Upper lobe of left lung (tissue), 6 donors: ENCODE results near the gene LEKR1. TPM values are rescaled to one million over a fixed set of nuclear protein-coding genes. Genes with fewer than 3 reads are reported as not detected.
"Not testable (repeated sequence)": the region's sequence is repeated elsewhere in the genome, so short reads cannot be mapped to it uniquely, and the experiment has no call there.

ENCODE experiments used
- ATAC-seq, 2 donors: fragments of 200-7000 bp; cut with Tn5 transposase; one replicate each; pipeline ENCODE4 v1.9.1; 2022; ENCODE audit warnings: mild to moderate bottlenecking in 2 of 2, moderate library complexity in 2 of 2; ENCODE audit not compliant: low FRiP score in 2 of 2
- DNase-seq, 2 donors: peaks; one replicate each; pipeline ENCODE4 v3.0.0-alpha.2; 2019 to 2020
- H3K27ac ChIP-seq, 4 donors: fragments of 200-600 bp; sonication (generic); one replicate each; pipeline ENCODE4 v1.5.1; 2016 to 2019
- H3K27me3 ChIP-seq, 4 donors: fragments of 200-600 bp; sonication (generic); one replicate each; pipeline ENCODE4 v1.5.1; 2017 to 2019
- H3K36me3 ChIP-seq, 4 donors: fragments of 200-600 bp; sonication (generic); one replicate each; pipeline ENCODE4 v1.5.1; 2016 to 2019
- H3K4me1 ChIP-seq, 4 donors: fragments of 200-600 bp; sonication (generic); one replicate each; pipeline ENCODE4 v1.5.1; 2018 to 2019
- H3K4me3 ChIP-seq, 4 donors: fragments of 200-600 bp; sonication (generic); one replicate each; pipeline ENCODE4 v1.5.1; 2017 to 2019; ENCODE audit warnings: mild to moderate bottlenecking in 2 of 4, moderate library complexity in 1 of 4
- H3K9me3 ChIP-seq, 4 donors: fragments of 200-600 bp; sonication (generic); one replicate each; pipeline ENCODE4 v1.5.1; 2018 to 2019
- EP300 ChIP-seq, 4 donors: sonication (generic); formaldehyde crosslinking; IDR thresholded peaks; one replicate each; pipeline ENCODE4 v1.5.1; 2017; ENCODE audit warnings: antibody characterized with exemption in 4 of 4, control low read depth in 2 of 4
- POLR2A ChIP-seq, 4 donors: fragments of 450-650 bp; IDR thresholded peaks; one replicate each; pipeline ENCODE4 v1.5.1; 2016 to 2017; ENCODE audit warnings: antibody characterized with exemption in 4 of 4, mild to moderate bottlenecking in 2 of 4
- POLR2AphosphoS5 ChIP-seq, 2 donors: sonication (generic); formaldehyde crosslinking; IDR thresholded peaks; one replicate each; pipeline ENCODE4 v1.5.1; 2017; ENCODE audit warnings: antibody characterized with exemption in 2 of 2
- WGBS, 2 donors: methylation state at CpG; one replicate each; pipeline ENCODE4 v1.1.5; 2017 to 2018; 5-methylcytosine and 5-hydroxymethylcytosine counted together
- total RNA-seq, 6 donors: library from RNA; depleted of rRNA in 4 of 6; stranded (reverse); fragments of >200 nt in 4 of 6; gene quantifications; one replicate each; pipeline versions ENCODE4 v1.1.0 to v1.2.1, GENCODE V29; 2016 to 2021
- TF ChIP-seq, protein P1 (sequence below), 6 experiments: fragments of 450-650 bp in 4 of 6; fragments of 200-600 bp in 2 of 6; sonication (generic) in 2 of 6; IDR thresholded peaks; one replicate each; pipeline ENCODE4 v1.5.1; 2016 to 2019; ENCODE audit warnings: antibody characterized with exemption in 6 of 6
- donor health status: DM: no; HTN: no; CAD: no; lungs with moderate emphysema.
- donor health status: DM: no; HTN: yes; CAD: no; lungs with severe emphysema.

LEKR1 gene
- total RNA-seq, 6 donors from 2014 or later = 1.0 to 9.1 (median 2.2) TPM

DNA sequence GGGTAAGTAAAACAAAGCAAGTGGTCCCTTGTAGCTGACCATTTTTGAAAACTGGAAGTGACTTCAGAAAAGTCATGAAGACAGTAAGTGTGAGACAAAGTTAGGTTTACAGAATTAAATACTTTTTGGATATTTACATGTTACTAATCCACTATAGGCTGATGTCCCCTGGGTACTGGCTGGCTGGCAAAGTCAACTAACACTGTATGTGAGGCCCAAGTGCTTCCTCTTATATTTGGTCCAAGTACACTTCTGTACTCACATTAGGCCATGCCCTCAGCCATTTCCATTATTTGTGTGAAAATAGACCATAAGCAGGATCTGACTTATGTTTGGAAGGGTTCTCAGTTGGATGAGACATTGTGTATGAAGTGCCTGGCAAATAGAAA, 5.5 kb upstream of the LEKR1 start:
- ATAC-seq = no peak
- H3K27ac ChIP-seq = no peak overlapping the region
- no peaks in the 10 kb centered on the region for H3K27me3 ChIP-seq
- H3K36me3 ChIP-seq = no peaks in the 10 kb centered on the region
- TF ChIP-seq, protein P1, sequence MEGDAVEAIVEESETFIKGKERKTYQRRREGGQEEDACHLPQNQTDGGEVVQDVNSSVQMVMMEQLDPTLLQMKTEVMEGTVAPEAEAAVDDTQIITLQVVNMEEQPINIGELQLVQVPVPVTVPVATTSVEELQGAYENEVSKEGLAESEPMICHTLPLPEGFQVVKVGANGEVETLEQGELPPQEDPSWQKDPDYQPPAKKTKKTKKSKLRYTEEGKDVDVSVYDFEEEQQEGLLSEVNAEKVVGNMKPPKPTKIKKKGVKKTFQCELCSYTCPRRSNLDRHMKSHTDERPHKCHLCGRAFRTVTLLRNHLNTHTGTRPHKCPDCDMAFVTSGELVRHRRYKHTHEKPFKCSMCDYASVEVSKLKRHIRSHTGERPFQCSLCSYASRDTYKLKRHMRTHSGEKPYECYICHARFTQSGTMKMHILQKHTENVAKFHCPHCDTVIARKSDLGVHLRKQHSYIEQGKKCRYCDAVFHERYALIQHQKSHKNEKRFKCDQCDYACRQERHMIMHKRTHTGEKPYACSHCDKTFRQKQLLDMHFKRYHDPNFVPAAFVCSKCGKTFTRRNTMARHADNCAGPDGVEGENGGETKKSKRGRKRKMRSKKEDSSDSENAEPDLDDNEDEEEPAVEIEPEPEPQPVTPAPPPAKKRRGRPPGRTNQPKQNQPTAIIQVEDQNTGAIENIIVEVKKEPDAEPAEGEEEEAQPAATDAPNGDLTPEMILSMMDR (IDR thresholded peaks at IDR 0.05) = no peak
- TF ChIP-seq EP300 (IDR thresholded peaks at IDR 0.05) (no peak), POLR2AphosphoS5 (IDR thresholded peaks at IDR 0.05) (no peak), POLR2A (IDR thresholded peaks at IDR 0.05) (no peak)
- peaks cover 7 to 20% (median 13%) of the 10 kb centered on the region in 4 donors for H3K4me1 ChIP-seq
- no peaks in the 10 kb centered on the region for H3K9me3 ChIP-seq
- no peak overlapping the region for H3K4me3 ChIP-seq
- DNase-seq = no peak

DNA sequence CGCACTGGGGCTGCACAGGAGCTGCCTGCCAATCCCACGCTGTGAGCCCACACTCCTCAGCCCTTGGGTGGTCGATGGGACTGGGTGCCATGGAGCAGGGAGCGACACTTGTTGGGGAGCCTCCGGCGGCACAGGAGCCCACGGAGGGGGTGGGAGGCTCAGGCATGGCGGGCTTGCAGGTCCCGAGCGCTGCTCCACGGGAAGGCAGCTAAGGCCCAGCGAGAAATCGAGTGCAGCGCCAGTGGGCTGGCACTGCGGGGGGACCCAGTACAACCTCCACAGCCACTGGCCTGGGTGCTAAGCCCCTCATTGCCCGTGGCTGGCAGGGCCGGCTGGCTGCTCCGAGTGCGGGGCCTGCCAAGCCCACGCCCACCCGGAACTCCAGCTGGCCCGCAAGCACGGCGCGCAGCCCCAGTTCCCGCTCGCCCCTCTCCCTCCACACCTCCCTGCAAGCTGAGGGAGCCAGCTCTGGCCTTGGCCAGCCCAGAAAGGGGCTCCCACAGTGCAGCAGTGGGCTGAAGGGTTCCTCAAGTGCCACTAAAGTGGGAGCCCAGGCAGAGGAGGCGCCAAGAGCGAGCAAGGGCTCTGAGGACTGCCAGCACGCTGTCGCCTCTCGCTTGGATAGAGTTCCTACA, 3.4 kb upstream of the LEKR1 start:
- peak in 1 of 2 donors; percentile 71 for DNase-seq
- not testable (repeated sequence) for H3K9me3 ChIP-seq, H3K27me3 ChIP-seq, ATAC-seq, H3K4me3 ChIP-seq, H3K27ac ChIP-seq, H3K36me3 ChIP-seq
- WGBS, 2 donors = 90 to 95% methylated on average over 21 to 29 of the region's 32 CpGs
- H3K4me1 ChIP-seq = peaks cover 3 to 16% (median 6%) of the 10 kb centered on the region in 4 donors

DNA sequence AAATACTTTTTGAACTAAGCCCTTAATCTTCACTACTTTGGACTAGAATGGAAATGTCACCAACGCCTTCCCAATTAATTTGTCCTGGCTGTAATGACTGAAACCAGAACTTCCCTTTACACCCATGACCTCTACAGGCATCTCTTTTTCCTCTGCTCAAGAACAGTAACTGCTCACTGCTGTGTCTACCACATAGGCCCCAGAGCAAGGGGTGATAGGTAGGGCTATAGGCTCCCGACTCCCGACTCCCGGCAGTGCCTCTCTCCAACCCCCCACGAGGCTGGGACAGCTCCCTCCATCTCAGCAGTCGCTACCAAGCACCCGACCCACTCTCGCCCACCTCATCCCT, 384 bp upstream of the LEKR1 start:
- Histone ChIP-seq H3K4me1 (peaks cover 0 to 9% (median 3%) of the 10 kb centered on the region in 4 donors), H3K9me3 (no peaks in the 10 kb centered on the region), H3K27ac (peak overlapping the region; percentile 86 to 97 (median 92)), H3K36me3 (no peaks in the 10 kb centered on the region), H3K4me3 (peak overlapping the region; percentile 29 to 81 (median 68)), H3K27me3 (no peaks in the 10 kb centered on the region)
- no peak for TF ChIP-seq EP300 (IDR thresholded peaks at IDR 0.05)
- no peak for TF ChIP-seq POLR2AphosphoS5 (IDR thresholded peaks at IDR 0.05)
- TF ChIP-seq POLR2A (IDR thresholded peaks at IDR 0.05) = no peak
- TF ChIP-seq, protein P1 (IDR thresholded peaks at IDR 0.05) = no peak
- WGBS, 2 donors = 3 to 6% methylated on average over 8 of the region's 8 CpGs
- DNase-seq = no peak
- no peak for ATAC-seq

DNA sequence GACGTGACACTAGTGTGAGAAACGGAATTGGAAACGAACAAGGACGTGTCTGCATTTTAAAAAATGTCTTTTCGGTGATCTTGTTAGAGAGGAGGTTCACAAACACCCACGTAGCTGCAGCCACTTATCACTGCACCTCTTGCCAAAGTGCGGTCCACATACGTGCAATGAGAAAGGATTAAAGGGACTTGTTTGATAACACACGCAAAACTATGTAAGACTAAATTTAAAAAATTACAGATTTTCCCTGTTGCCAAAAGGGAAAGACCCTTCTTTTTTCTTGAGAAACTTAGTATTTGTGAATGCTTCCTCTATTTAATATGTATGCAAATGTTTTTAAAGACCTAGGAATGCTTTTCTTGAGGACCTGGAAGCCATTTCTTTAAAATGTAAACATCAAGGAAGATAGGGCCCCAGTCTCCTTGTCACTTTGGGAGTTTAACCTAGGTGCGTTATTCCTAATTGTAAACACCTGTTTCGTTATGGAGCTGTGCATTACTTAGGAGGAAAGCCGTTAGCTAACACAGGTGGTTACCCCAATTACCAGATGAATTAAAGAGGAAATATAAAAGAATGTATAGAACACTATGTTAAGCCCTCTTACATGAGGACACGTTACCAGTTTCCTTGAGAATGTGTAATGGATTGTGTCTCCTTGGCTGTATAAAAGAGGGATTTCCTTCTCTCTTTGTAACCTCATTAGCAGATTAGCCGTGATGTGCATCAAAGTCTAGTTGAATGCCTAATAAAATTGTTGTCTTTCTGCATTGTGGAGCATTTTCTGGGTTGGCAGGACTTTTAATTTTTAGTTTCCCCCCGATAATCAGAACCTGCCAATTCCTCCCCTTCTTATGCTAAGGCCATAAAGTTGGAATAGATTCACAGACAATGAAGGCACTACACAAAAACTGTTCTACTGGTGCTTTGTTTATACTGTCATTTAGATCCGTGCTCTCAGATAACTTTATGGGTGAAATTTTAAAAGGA, 1.0 kb downstream of the LEKR1 start:
- Histone ChIP-seq H3K36me3 (no peaks in the 10 kb centered on the region), H3K4me1 (peaks cover 0 to 9% (median 3%) of the 10 kb centered on the region in 4 donors), H3K9me3 (no peaks in the 10 kb centered on the region), H3K4me3 (peak overlapping the region; percentile 29 to 81 (median 68)), H3K27ac (peak overlapping the region; percentile 86 to 97 (median 92)), H3K27me3 (no peaks in the 10 kb centered on the region)
- DNase-seq (no peak), ATAC-seq (no peak)
- TF ChIP-seq, protein P1 (IDR thresholded peaks at IDR 0.05) = no peak
- no peak for TF ChIP-seq POLR2A (IDR thresholded peaks at IDR 0.05)
- no peak for TF ChIP-seq POLR2AphosphoS5 (IDR thresholded peaks at IDR 0.05)
- no peak for TF ChIP-seq EP300 (IDR thresholded peaks at IDR 0.05)
- WGBS, 2 donors = 38 to 39% methylated on average over 16 of the region's 16 CpGs

DNA sequence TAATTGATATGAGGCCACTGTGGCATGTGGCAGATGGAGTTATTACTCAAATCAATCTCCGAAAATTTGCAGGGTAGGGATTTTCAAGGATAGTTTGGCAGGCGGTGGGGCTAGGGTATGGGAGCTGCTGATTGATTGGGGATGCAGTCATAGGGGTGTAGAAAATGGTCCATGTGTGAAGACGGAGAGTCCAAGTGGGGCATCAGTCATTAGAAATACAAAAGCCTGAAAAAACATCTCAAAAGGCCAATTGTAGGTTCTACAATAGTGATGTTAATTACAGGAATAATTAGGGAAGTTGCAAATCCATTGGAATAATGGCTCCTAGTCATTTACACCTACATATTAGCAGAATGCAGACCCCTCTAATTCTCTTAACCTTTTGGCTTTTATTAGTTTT, 4.9 kb downstream of the LEKR1 start:
- H3K27ac ChIP-seq = no peak overlapping the region
- no peaks in the 10 kb centered on the region for H3K27me3 ChIP-seq
- TF ChIP-seq POLR2A (IDR thresholded peaks at IDR 0.05) = no peak
- no peak for TF ChIP-seq POLR2AphosphoS5 (IDR thresholded peaks at IDR 0.05)
- no peak for TF ChIP-seq EP300 (IDR thresholded peaks at IDR 0.05)
- TF ChIP-seq, protein P1 (IDR thresholded peaks at IDR 0.05) = no peak
- ATAC-seq (no peak), DNase-seq (no peak)
- H3K4me1 ChIP-seq = peaks cover 0 to 9% (median 3%) of the 10 kb centered on the region in 4 donors
- no peaks in the 10 kb centered on the region for H3K36me3 ChIP-seq
- 88 to 90% methylated on average over 3 of the region's 3 CpGs for WGBS, 2 donors
- H3K4me3 ChIP-seq = no peak overlapping the region
- H3K9me3 ChIP-seq = no peaks in the 10 kb centered on the region
